Adrenal gland (tissue), 12 donors: ENCODE measurements around the gene ITPKB. TPM values are rescaled to one million over a fixed set of nuclear protein-coding genes. Genes with fewer than 3 reads are reported as not detected.
"Not testable (repeated sequence)": the region's sequence is repeated elsewhere in the genome, so short reads cannot be mapped to it uniquely, and the experiment has no call there.

Experiments used
- DNase-seq, 7 donors: peaks; one replicate each; pipeline ENCODE4 v3.0.0-alpha.2; 2019 to 2020
- H3K27ac ChIP-seq, 5 donors: fragments of 200-600 bp; sonication (generic) in 4 of 5; 1 replicate in 3 of 5; 2 replicates in 2 of 5; pipeline versions ENCODE4 v1.5.1 to v1.8.0; 2016 to 2020; ENCODE audit warnings: mild to moderate bottlenecking in 1 of 5
- H3K27me3 ChIP-seq: fragments of 200-600 bp; 2 replicates; pipeline ENCODE4 v1.8.0; 2021
- H3K36me3 ChIP-seq, 2 donors: fragments of 200-600 bp; replicated peaks in 1 of 2; 1 replicate in 1 of 2; 2 replicates in 1 of 2; pipeline versions ENCODE4 v1.5.1 to v1.8.0; 2018 to 2022
- H3K4me1 ChIP-seq, 2 donors: fragments of 200-600 bp; replicated peaks in 1 of 2; 1 replicate in 1 of 2; 2 replicates in 1 of 2; pipeline versions ENCODE4 v1.5.1 to v1.8.0; 2018 to 2021
- H3K4me3 ChIP-seq, 4 donors: fragments of 200-600 bp; sonication (generic) in 3 of 4; one replicate each; pipeline ENCODE4 v1.5.1; 2016 to 2018
- H3K9me3 ChIP-seq, 3 donors: fragments of 200-600 bp; sonication (generic) in 1 of 3; replicated peaks in 1 of 3; 1 replicate in 2 of 3; 2 replicates in 1 of 3; pipeline versions ENCODE4 v1.5.1 to v1.8.0; 2016 to 2021
- CTCF ChIP-seq, 6 experiments: fragments of 450-650 bp in 4 of 6; fragments of 200-600 bp in 2 of 6; sonication (generic) in 1 of 6; IDR thresholded peaks; 1 replicate in 5 of 6; 2 replicates in 1 of 6; pipeline versions ENCODE4 v1.5.1 to v1.8.0; 2016 to 2021; ENCODE audit warnings: antibody characterized with exemption in 6 of 6, mild to moderate bottlenecking in 2 of 6, moderate library complexity in 1 of 6
- POLR2A ChIP-seq, 2 donors: fragments of 450-650 bp; IDR thresholded peaks; one replicate each; pipeline ENCODE4 v1.6.1; 2017; ENCODE audit warnings: antibody characterized with exemption in 2 of 2, mild to moderate bottlenecking in 2 of 2, moderate library complexity in 1 of 2
- WGBS, 4 donors: extraction: QIAGEN DNeasy Blood & Tissue Kit in 2 of 4; methylation state at CpG; one replicate each; pipeline versions ENCODE4 v1.1.5 to v1.1.7; 2013 to 2017; 5-methylcytosine and 5-hydroxymethylcytosine counted together
- intact Hi-C, 2 donors: fragments of 100-400 bp; cut with DNase I; formaldehyde crosslinking; loops; one replicate each; pipeline versions ENCODE4 v1.14.1 to v1.15.0; 2022 to 2023
- polyA plus RNA-seq, 3 donors: library from polyadenylated mRNA; stranded (reverse); fragments of 200-250 nt in 2 of 3; fragments of 350-450 nt in 1 of 3; fragmentation: Illumina TruSeq in 1 of 3; extraction: RNeasy Lipid Tissue Mini Kit (QIAGEN cat#74804) in 1 of 3; gene quantifications; one replicate each; pipeline ENCODE4 v1.2.3, GENCODE V29; 2013 to 2014
- total RNA-seq, 9 donors: library from RNA; depleted of rRNA in 4 of 9; stranded (reverse); fragments of >200 nt in 4 of 9; fragments of 120-200 nt in 1 of 9; fragmentation: NEBNext Ultra II Directional in 1 of 9; extraction: Animal tissue kit (Norgen Biotek cat#: 25700) in 1 of 9; gene quantifications; one replicate each; pipeline versions ENCODE4 v1.1.0 to v1.2.4, GENCODE V29; 2013 to 2023
- donor health status: healthy with polysubstance abuse.
- donor health status: Bipolar disorder and iron deficiency.
- donor health status: DM: yes; HTN: yes; CAD: no.
- donor health status: DM: no; HTN: no; CAD: no.
- donor health status: DM: no; HTN: no; CAD: no.
- donor health status: DM: yes; HTN: yes; CAD: no.

Gene ITPKB
- total and polyA plus RNA-seq, 12 donors = 2.3 to 22.7 (median 13.0) TPM

DNA sequence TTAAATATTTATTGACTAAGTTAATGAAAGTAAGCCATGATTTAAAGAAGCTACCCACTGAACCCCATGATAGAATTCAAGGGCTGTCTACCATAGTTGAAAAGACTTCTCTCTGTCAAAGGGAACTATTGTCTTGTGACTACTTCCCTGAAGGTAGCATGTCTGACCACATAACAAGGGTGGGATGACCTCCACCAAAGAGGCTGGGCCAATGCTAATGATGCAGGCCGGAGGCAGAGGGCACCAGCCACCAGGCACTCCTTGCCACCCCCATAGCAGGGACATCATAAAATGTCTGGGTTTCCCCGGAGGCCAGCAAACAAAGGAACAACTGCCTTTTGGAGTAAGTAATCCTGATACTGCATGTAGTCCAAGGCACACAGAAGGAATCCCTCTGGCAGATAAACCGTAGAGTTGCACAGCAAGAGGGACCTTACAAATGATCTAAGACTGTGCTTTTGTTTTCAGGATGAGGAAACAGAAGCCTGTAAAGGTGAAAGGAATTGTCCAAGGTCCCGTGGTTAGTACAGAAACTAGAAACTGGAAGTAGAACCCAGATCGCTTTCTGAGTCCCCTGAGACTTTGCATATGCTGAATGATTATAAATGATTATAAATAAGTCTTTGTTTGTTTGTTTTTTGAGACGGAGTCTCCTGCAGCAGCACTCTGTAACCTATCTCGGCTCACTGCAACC is 33.5 kb upstream of the ITPKB start:
- no peak for TF ChIP-seq POLR2A (IDR thresholded peaks at IDR 0.05)
- TF ChIP-seq CTCF (IDR thresholded peaks at IDR 0.05) = no peak
- DNase-seq = no peak
- intact Hi-C loops = no loop called here

GRCh38 chr1:226767170-226767569 is 28.1 kb upstream of the ITPKB start:
- intact Hi-C loops, H3K9me3 ChIP-seq, H3K27me3 ChIP-seq, H3K4me1 ChIP-seq, H3K4me3 ChIP-seq, H3K36me3 ChIP-seq, H3K27ac ChIP-seq, DNase-seq: not testable (repeated sequence)
- 77 to 95% (median 91%) methylated on average over 3 of the region's 3 CpGs for WGBS, 4 donors

More for the DNA sequence above, 33.5 kb upstream of the ITPKB start:
- Histone ChIP-seq H3K27ac (no peak overlapping the region), H3K4me1 (no peaks in the 10 kb centered on the region), H3K27me3 (no peaks in the 10 kb centered on the region), H3K4me3 (no peak overlapping the region), H3K9me3 (no peaks in the 10 kb centered on the region), H3K36me3 (no peaks in the 10 kb centered on the region)
- WGBS, 4 donors = 72 to 85% (median 79%) methylated on average over 6 to 7 of the region's 7 CpGs

DNA sequence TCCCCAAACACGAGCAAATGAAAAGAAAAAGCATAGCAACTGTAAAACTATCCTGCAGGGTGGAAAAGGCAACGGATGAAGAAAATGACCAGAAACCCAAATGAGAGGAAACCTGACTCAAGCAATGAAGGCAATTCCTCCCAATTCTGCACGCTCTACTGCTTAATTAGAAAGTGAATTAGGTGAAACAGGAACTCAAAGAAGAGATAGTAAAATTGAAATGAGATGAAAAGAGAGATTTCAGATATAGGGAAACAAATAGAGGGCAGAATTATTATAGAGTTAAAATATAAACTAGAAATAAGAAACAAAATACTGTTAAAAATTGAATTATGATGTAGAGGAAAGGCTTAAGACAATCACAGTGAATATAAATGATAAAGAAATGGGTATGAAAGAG is 27.5 kb upstream of the ITPKB start:
- intact Hi-C loops = no loop called here
- 66 to 77% (median 74%) methylated on average over 3 of the region's 3 CpGs for WGBS, 4 donors
- H3K4me1 ChIP-seq = no peaks in the 10 kb centered on the region
- H3K27ac ChIP-seq = no peak overlapping the region
- H3K9me3 ChIP-seq = no peaks in the 10 kb centered on the region
- no peaks in the 10 kb centered on the region for H3K36me3 ChIP-seq
- TF ChIP-seq CTCF (IDR thresholded peaks at IDR 0.05) (no peak), POLR2A (IDR thresholded peaks at IDR 0.05) (no peak)
- no peak for DNase-seq
- H3K4me3 ChIP-seq = no peak overlapping the region
- peaks cover 9% of the 10 kb centered on the region for H3K27me3 ChIP-seq

- H3K4me3 ChIP-seq = no peak overlapping the region
- no peak overlapping the region for H3K27ac ChIP-seq
- H3K27me3 ChIP-seq = peaks cover 9% of the 10 kb centered on the region
- no peaks in the 10 kb centered on the region for H3K4me1 ChIP-seq
- 76 to 88% (median 81%) methylated on average over 2 of the region's 2 CpGs for WGBS, 4 donors
- no peaks in the 10 kb centered on the region for H3K36me3 ChIP-seq
- DNase-seq = no peak
- H3K9me3 ChIP-seq = no peaks in the 10 kb centered on the region
- intact Hi-C loops = no loop called here
- TF ChIP-seq CTCF (IDR thresholded peaks at IDR 0.05) = no peak
These were observed 25.5 kb upstream of the ITPKB start for GRCh38 chr1:226764533-226764932.

DNA sequence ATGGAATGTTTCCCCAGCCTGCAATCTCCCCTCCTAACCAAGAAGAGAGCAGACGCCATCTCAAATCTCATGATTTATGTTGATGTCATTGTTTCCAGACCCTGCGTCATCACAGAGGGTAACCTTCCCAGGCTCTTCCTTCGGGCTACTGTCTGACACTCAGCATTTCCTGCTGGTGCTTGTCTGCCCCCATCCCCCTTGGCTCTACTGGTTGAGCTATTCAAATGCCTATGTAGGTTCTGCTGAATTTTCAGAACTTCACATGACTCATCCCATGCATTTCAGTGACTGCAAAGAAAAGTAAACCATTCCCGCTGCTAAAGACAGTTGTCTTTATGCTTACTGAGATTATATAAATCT is 24.8 kb upstream of the ITPKB start:
- intact Hi-C loops = no loop called here
- 26 to 41% (median 31%) methylated on average over 4 of the region's 4 CpGs for WGBS, 4 donors
- TF ChIP-seq POLR2A (IDR thresholded peaks at IDR 0.05) = no peak
- no peak for TF ChIP-seq CTCF (IDR thresholded peaks at IDR 0.05)
- H3K36me3 ChIP-seq = no peaks in the 10 kb centered on the region
- no peaks in the 10 kb centered on the region for H3K9me3 ChIP-seq
- peak in 2 of 7 donors; percentile 15 to 21 for DNase-seq
- H3K27me3 ChIP-seq = peaks cover 9% of the 10 kb centered on the region
- no peaks in the 10 kb centered on the region for H3K4me1 ChIP-seq
- H3K4me3 ChIP-seq = no peak overlapping the region
- H3K27ac ChIP-seq = no peak overlapping the region
